NCI-H446 treated with DMSO at 0.1 percent for 48 hours (cell line): ENCODE results near the gene NLRC5.
"Not testable (repeated sequence)": the region's sequence is repeated elsewhere in the genome, so short reads cannot be mapped to it uniquely, and the experiment has no call there.

Experiments
- DNase-seq: peaks from one replicate; lab custom pipeline; 2025; lab: John Stamatoyannopoulos, UW

NLRC5 gene

DNA sequence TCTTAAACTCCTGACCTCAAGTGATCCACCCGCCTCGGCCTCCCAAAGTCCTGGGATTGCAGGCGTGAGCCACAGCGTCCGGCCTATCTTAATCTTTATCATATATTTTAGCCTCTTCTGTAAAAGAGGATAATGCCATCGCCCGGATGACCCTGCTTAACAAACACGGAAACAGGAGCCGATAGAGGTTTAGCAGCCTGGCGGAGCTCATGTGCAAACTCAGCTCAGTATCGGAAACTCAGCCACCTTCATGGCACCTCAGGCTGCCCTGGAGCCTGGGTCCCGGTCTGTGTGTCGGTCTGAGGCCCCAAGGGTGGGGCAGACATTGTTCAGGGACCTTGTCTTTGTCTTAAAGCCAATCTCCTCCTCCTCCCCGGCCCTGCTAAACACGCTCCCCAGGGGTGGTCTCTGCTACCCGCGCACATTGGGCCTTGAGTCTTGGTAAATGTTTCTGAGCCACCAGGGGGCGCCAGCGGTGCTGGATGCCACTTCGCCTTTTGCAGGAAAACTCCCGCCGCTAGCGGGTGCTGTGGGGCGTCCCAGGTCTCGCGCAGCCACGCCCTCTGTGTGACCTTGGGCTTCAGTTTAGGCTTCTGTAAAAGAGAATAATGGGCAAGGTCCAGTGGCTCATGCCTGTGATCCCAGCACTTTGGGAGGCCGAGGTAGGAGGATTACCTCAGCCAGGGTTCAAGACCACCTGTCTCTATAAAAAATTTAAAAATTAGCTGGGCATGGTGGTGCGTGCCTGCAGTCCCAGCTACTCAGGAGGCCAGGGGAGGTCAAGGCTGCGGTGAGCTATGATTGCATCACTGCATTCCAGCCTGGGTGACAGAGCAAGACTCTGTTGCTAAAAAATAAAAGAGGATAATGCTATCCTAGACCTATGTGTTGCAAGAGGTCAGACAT is 24.9 kb upstream of the NLRC5 start:
- no peak for DNase-seq

DNA sequence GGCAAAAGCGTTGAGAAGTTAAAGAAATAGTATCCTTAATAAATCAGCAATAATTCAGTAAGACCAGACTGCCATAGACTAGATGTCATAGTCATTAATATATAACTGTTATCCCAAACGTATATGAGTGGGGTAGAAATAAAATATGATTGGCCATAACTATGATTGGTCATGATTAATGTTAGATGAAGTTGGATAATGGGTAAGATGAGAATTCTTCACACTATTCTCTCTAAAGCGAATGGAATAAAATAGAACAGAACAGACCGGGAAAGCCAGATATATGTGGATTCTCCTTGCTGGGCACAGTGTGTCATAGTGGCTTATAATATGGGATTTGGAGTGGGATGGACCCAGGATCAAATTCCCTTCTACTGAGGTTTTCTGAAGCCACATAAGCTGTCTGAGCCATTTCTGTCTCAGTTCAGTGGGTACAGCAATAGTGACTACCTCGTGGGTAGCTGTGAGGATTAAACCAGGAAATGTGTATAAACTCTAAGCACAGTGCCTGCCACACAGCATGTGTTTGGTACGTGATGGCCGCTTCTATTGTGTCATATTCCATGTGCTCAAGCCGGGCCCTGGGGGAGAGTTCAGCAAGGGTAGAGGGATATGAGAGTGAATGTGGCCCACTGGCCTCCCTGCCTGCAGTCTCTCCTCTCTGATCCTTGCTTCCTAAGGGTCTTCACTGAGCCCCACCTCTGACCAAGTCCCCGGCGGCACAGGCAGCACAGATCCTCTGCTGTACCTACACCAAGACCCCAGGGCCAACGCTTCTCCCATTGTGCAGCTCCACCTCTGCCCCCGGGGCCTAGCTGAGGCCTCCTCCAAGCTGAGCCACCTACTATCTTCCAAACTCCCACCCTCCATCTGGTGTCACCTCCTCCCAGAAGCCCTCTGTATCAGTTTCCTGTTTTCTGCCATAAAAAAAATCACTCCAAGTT is 23.9 kb upstream of the NLRC5 start:
- DNase-seq = no peak

DNA sequence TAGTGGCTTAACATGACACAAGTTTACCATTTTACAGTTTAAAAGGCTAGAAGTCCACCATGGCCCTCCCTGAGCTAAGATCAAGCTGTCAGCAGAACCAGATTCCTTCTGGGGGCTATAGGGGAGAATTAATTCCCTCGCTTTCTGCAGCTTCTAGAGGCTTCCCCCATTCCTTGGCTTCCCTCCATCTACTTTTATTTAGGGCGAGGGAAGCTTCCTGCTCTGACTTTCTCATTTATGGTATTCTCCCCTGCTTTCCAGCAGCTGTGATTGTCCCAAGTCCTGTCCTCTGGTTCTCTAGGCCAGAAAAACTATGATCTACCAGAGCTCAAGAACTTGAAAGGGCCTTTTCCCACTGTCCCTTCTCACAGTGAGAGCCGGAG is 23.3 kb upstream of the NLRC5 start:
- DNase-seq = no peak

DNA sequence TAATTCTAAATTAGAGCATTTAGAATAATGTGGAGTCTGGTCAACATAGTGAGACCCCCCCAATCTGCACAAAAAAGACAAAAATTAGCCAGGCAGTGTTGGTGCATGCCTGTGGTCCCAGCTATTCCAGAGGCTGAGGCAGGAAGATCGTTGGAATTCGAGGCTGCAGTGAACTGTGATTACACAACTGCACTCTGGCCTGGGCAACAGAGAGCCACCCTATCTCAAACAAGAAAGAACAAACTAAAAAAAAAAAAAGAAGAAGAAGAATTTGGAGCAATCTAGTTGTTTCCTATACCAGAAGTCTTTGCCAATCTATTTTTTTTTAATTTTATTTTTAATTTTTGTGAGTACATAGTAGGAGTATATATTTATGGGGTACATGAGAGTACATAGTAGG is 21.6 kb upstream of the NLRC5 start:
- no peak for DNase-seq

DNA sequence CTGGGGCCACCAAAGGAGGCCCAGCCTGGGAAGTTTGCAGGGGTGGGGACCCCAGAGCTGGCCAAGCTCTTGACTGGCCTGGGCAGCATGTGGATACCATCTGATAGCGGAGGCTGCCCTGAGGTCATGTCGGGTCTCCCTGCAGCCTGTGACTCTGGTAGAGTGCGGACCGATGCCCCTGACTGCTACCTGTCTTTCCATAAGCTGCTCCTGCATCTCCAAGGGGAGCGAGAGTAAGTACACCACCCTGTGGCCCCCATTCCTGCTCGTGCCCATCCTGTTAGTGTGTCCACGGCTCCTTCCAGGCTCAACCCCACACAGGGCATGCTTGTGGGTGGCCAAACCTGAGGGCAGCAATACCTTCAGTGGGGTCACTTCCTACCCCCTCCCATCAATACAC is 19.6 kb upstream of the NLRC5 start:
- no peak for DNase-seq

DNA sequence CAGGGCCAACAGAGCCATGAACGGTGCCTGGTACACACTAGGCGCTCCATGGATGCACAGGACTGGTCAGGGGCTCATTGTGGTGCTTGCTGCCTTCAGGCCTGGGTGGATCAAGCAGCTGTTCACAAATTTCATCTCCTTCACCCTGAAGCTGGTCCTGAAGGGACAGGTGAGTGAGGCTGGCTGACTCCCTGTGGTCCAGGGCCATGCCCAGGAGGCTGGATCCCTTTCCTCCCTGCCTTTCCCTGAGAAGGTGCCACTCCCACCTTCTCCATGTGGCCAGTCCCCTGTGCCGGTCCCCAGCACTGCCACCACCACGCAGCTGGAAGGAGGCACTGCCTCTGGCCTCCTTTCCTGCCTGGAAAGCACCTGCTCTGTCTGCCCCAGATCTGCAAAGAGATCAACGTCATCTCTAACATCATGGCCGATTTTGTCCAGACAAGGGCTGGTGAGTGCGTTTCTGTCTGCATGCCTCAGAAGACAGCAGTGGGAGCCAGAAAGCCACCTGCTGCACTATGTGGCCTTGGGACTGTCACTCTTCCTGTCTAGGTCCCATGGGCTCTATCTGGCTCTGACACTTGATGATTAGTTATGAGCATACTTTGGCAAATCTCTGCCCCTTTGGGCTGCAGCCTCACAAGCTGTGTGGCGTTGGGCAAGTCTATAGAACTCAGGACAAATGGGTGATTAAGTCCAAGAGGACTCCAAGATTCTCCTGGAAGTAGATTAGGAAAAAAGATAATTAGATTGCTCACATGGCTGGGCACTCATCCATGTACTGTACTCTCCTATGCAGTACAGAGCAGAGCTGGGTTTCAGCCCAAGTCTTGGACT is 18.2 kb upstream of the NLRC5 start:
- no peak for DNase-seq

DNA sequence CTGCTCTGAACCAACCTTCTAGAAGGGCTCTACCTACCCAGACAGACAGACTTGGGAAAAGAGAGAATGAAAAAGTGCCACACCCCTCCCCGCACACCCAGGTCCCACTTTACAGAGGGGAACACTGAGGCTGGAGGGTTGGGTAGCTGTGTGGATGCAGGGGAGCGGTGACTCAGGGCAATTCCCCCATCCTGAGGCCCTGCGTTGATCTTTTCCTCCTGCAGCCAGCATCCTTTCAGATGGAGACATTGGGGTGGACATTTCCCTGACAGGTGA is 17.7 kb upstream of the NLRC5 start:
- DNase-seq = no peak

DNA sequence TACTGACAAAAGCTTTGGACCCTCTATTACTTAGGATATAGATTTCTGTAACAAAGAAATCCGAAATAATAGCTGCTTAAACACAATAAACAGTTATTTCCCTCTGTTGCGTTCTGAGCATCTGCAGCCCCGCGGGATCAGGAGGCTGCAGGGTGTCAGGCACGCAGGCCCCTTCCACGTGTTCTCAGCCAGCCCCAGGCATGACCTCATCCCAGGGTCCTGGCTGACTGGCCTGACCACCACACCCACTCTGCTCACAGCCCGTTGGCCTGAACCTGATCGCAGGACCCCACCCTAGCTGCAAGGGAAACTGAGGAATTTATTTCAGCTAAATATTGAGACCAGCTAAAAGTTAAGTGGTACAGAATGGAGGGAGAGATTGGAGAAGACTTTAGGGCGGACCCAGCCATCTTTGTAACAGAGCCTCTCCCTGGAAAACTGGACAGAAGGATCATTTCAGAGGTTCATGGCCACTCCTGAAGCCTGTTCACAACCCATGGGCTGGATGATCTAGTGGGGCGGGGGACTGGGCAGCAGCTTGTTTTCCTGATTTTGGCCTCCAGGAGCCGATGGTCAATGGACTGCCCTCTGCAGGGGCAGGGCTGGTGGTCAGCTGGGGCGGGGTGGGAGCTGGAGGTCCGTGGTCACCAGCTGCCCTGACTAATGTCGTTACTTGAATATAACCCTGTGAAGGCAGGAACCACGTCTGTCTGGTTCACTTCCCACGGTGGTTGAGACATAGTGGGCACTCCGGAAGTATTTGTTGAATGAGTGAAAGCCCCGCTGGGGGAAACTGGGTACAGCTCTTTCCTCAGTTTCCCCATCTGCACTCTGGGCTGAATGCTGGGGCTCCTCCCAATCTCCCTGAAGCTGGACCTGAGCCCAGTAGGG is 16.7 kb upstream of the NLRC5 start:
- no peak for DNase-seq

DNA sequence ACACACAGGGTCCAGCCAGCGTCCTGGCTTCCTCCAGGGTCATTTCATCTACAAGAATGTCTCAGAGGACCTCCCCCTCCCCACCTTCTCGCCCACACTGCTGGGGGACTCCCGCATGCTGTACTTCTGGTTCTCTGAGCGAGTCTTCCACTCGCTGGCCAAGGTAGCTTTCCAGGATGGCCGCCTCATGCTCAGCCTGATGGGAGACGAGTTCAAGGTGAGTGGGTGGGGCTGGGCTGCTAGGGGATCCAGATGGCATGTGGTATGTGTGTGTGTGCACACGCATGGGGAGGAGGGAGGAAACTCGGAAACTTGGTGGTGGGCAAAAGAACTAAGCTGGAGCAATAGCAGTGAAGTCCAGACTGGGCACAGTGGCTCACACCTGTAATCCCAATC is 16.1 kb upstream of the NLRC5 start:
- DNase-seq = no peak

DNA sequence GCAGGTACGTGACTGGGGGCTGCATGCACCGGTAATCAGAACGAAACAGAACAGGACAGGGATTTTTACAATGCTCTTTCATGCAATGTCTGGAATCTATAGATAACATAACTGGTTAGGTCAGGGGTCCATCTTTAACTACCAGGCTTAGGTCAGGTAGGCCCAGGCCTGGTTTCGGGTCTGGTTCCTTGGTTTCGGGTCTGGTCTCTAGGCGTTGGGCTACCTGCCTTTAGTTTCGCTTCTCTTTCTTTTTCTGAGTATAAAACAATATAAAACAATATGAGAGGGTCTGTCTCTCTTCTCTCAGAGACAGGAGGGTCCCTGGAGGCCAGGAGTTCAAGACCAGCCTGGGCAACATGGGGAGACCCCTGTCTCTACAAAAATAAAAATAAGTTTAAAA is 15.5 kb upstream of the NLRC5 start:
- not testable (repeated sequence) for DNase-seq

DNA sequence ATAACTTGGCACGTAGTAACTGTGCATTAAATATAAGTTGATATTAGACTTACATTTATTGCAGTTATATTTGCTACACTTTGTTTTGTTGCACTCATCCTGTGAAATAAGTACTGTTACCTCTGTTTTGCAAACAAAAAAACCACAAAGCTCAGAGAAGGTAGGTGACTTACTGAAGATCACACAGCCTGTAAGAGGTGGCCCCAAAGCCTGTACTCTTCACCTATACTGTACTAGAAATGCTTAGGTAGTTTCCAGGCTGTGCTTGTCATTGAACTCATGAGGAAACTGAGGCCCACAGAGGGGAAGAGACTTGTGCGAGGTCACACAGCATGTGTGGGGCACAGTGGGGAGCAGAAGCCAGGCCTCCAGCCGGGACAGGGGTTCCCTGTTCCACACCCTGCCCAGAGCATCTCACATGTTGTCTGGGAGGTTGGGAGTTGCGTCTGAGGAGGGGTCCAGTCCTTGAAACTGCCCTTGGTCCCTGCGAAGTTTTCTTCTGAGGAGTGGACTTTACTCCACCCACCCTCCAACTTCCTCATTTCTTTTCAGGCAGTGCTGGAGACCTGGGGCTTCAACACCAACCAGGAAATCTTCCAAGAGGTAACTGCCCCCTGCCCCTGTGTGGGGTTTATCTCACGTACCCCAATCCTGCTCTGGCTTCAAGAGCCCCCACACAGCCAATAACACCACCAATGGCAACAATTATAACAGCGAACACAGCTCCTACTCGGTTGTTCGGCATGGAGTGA is 14.6 kb upstream of the NLRC5 start:
- no peak for DNase-seq

DNA sequence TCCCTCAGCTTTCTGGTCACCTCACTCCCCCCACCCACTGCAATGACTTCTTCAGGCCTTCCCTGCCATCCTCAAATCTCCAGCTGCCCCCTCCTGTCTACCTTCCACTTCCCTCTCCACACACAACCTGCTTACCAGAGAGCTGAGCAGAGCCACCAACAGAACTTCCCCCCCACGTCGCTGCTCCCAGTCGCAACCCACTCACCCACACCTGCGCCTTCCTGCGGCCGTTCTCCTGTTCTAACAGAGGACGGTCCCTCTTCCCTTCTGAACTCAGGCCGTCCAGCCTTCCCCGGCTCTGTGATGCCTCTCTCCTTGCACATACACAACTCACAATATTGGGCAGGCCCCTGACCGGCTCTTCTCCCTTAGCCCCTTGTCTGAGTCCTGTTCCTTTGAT is 13.6 kb upstream of the NLRC5 start:
- no peak for DNase-seq

DNA sequence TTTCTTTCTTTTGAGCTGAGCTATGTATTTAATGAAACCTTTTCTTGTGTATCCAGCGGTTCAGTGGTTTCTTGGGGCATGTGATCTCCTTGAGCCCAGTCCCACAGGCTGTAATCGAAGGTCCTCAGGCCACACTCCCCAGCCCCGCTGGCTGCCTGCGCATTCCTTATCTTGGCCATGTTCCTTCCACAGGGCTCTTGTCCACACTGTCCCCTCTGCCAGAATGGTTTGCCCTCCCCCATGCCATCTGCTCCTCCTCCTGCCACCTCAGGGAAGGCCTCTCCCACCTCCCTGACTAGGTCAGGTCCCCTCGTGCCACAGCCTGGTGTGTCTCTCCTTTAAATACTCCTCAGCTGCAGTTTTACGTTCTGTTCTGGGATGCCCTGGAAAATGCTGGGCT is 12.1 kb upstream of the NLRC5 start:
- no peak for DNase-seq

DNA sequence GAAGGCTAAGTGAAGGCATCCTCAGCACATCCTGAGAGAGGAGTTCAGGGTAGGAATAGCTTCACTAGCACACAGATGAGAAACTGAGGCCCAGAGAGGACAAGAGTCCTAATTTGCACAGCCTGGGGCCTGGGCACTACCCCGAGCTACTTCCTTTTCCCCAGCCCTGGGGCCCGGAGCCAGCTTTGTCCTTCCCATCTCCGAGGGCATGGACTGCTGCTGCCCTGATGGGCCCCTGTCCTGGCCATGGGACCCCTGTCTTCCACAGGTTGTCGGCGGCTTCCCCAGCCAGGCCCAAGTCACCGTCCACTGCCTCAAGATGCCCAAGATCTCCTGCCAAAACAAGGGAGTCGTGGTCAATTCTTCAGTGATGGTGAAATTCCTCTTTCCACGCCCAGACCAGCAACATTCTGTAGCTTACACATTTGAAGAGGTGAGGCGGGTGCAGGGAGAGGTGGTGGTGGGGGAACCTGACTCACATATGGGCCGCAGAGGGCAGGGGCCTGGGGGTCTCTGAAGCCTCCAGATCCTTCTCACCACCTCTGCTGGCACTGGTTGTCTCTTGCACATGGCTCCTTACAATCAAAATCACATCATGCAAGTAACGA is 11.4 kb upstream of the NLRC5 start:
- DNase-seq = no peak

DNA sequence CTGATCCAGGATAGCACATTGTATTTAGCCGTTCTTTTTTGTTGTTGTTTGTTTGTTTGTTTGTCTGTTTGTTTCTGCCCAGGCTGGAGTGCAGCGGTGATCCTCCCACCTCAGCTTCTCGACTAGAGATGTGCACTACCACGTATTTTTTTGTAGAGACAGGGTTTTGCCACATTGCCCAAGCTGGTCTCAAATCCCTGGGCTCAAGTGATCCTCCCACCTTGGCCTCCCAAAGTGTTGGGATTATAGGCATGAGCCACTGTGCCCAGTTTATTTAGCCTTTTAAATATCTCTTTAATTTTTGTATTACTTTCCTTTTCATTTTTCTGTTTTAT is 9.2 kb upstream of the NLRC5 start:
- DNase-seq = no peak

DNA sequence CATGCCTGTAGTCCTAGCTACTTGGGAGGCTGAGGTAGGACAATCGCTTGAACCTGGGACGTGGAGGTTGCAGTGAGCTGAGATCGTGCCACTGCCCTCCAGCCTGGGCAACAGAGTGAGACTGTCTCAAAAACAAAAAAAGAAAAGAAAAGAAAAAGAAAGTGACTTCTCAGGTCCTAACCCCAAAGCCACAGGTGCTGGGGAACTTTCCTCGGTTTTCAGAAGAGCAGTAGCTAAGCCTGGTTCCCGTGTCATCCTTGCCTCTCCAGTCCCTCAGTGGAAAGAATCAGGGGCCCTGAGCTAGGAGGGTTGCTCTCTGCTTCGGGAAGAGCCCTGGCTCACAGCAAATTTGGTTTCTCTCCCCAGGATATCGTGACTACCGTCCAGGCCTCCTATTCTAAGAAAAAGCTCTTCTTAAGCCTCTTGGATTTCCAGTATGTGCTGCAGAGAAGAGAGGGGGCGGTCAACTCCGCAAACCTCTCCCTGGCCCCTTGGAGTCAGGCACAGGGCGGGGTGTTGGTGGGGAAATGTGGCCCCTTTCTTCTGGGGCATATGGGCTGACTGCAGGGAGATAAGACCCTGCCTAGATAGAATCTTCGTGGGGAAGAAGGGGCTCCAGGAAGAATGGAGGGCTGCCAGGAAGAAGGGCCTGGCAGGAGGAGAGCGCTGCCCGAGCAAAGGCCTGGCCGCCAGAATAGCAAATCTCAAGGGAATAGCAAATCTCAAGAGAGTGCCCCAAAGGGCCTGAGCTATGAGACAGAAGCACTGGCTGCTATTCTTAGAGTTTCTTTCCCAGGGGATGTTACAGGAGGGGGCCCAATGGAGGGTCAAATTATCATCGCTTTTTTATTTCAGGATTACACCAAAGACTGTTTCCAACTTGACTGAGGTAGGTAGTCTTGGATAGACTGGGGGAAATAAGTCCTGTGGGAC is 8.3 kb upstream of the NLRC5 start:
- no peak for DNase-seq

DNA sequence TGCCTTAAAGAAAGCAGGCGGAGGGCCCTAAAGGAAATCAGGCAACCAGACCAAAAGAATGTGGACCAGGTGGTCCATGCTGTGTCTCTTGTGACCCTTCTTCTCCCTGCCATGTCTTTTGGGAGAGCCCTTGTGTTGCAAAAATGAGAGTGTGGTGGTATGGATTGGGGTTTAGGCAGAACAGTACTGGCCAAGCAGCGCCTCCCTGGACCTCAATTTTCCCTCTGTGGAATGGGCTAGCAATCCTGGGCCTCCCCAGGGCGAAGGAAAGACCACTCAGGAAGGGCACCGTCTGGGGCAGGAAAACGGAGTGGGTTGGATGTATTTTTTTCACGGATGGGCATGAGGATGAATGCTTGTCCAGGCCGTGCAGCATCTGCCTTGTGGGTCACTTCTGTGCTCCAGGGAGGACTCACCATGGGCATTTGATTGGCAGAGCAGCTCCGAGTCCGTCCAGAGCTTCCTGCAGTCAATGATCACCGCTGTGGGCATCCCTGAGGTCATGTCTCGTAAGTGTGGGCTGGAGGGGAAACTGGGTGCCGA is 7.6 kb upstream of the NLRC5 start:
- no peak for DNase-seq

DNA sequence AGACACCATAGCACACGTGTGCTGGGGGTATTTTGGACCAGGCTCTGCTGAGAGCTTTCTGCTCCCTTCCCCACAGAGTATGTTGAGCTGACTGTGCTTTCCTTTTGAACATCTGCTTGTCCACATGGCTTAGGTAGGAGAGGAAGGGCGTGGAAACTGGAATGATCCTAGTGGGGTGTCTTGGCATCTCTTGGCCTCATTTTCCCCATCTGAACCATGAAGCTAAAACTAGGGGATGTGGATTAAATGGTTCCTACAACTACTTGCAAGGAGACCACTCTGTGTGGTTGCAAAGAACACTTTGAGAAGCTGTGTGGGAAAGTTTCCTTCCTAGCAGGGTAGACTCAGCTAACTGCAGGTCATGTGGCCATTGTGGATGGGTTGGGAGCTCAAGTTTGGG is 6.7 kb upstream of the NLRC5 start:
- DNase-seq = no peak

DNA sequence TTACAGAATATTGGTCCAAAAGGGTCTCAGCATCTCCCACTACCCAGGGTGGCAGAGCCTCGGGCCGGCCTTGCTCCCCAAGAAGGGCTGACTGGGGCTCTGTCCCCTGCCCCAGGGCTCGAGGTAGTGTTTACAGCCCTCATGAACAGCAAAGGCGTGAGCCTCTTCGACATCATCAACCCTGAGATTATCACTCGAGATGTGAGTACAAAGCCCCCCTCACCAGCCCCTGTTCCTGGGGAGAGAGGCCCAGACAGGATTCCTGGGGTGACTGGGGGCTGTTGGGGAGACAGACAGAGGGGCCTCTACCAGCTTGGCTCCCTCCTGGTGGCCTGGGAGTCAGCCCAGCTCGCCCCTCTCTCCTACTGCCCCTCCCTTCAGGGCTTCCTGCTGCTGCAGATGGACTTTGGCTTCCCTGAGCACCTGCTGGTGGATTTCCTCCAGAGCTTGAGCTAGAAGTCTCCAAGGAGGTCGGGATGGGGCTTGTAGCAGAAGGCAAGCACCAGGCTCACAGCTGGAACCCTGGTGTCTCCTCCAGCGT is 6.1 kb upstream of the NLRC5 start:
- no peak for DNase-seq
